GM12872 (cell line): Measurements from ENCODE around the gene ZNF10.

Experiments
- TF ChIP-seq, protein P1 (sequence below): IDR thresholded peaks from 3 replicates; pipeline ENCODE4 v1.5.1; 2011; ENCODE audit warnings: low read depth, mild to moderate bottlenecking, low read length, moderate library complexity; ENCODE audit not compliant: insufficient read depth

Gene ZNF10

DNA sequence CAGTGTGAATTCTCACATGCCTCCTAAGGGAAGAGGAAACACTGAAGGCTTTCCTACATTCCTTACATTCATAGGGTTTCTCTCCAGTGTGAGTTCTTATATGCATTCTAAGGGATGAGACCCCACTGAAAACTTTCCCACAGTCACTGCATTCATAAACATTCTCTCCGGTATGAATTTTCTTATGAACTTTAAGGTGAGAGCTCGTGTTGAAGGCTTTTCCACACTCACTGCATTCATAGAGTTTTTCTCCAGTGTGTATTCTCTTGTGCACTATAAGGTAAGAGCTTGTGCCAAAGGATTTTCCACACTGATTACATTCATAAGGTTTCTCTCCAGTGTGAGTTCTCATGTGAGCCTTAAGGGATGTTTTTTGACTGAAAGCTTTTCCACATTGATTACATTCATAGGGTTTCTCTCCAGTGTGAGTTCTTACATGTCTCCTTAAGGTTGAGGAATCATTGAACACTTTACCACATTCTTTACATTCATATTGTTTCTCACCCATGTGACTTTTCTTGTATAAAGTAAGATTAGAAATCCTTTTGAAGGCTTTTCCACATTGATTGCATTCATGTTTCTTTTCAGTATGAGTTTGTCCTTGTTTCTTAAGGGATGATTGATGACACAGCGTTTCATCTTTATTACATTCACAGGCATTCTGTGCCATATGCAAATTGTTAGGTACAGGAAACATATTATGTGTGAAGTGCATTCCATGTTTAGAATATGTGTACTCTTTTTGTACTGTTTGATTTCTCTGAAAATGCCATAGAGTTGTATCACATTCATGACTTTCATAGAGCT, 9.8 kb upstream of the ZNF10 start:
- TF ChIP-seq, protein P1, sequence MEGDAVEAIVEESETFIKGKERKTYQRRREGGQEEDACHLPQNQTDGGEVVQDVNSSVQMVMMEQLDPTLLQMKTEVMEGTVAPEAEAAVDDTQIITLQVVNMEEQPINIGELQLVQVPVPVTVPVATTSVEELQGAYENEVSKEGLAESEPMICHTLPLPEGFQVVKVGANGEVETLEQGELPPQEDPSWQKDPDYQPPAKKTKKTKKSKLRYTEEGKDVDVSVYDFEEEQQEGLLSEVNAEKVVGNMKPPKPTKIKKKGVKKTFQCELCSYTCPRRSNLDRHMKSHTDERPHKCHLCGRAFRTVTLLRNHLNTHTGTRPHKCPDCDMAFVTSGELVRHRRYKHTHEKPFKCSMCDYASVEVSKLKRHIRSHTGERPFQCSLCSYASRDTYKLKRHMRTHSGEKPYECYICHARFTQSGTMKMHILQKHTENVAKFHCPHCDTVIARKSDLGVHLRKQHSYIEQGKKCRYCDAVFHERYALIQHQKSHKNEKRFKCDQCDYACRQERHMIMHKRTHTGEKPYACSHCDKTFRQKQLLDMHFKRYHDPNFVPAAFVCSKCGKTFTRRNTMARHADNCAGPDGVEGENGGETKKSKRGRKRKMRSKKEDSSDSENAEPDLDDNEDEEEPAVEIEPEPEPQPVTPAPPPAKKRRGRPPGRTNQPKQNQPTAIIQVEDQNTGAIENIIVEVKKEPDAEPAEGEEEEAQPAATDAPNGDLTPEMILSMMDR = no peak

DNA sequence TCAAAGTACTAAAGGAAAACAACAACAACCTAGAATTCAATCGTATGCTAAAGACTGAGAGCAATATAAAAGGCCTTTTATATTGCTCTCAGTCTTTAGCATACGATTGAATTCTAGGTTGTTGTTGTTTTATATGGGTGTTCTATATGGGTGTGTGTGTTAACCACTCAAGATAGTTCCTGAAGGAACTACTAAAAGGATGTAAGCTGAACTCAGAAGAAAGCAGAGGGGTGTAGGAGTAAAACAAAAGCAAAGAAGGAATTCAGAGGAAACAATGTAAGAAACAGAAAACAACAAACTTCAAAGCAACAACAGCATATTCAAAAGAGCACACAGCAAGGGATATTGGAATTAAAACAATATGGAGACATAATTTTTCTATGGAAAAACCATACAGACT, 5.8 kb upstream of the ZNF10 start:
- TF ChIP-seq, protein P1 = no peak

DNA sequence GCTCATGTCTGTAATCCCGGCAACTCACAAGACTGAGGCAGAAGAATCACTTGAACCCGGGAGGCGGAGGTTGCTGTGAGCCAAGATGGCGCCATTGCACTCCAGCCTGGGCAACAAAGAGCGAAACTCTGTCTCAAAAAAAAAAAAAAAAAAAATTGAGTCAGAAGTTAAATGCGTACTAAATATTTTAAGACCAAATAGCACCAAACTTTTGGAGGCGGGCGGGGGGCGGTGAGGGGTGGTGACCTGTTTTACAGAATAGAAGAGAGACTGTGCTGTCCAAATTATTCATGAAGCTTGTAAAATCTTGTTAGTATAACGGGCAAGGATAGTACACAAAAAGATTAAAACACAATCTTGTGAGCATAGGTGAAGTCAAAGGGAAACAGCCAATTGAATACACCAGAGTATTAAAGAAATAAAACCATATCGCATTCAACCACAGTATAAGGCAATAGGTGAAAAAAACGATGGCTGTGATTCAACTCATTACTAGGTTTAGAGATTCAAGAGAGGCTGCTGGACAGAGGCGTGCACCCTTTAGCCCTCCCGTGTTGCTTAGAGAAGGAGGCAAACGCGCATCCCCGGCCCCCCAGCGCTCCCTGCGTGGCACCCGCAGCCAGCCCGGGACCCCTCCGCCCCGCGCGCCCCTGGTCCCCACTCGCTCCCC, 924 bp upstream of the ZNF10 start:
- TF ChIP-seq, protein P1 = no peak

DNA sequence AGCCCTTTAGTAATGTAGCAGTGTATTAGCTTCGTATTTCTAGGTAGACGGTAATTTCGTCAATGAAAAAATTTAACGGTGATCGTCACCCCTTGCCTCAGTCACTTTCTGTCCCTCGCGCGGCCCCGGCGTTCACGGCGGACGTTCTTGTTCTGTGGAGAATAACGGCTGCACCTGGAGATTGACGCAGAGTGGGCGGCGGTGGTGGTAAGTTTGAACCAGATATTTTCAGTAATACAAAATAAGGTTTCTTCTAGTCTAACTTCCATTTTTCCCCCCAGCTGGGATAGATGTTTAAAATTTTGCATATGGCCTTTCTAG, 341 bp downstream of the ZNF10 start:
- TF ChIP-seq, protein P1 = no peak

DNA sequence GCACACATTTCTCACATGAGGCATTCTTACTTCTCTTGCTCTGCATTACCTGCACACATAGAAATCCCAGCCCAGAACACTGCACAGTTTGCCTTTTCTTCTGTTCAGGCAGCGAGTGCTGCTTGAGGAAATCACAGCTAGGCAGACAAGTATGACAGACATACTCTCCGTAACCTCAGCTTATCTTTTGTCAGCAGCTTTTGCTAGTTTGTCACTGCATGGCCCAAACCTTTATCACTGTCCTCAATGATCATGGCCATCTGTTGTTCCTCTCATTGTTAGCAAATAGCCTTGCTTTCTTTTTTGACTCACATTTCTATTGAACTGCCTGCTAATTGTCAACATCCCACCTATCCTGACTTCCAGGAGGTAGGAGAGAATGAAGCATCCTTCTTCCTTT, 5.3 kb downstream of the ZNF10 start:
- TF ChIP-seq, protein P1 = no peak

DNA sequence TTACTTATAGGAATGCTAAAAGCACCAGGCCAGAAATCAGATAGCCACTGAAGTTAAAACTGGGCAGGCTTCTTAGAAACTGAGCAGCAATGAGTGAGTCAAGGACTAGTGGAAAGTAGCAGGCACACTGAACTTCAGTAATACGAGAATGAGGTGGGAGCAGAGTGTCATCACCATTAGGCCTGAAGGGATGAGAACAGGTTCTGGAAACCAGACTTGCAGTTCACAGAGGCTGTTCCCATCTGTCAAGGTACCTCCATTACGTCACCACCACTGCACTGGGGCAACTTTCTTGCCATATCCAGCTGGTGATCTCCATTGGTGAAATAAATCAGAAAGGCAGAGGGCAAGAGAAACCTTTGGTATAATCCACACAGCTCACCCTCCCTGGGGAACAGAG, 15.6 kb downstream of the ZNF10 start:
- TF ChIP-seq, protein P1 = no peak

DNA sequence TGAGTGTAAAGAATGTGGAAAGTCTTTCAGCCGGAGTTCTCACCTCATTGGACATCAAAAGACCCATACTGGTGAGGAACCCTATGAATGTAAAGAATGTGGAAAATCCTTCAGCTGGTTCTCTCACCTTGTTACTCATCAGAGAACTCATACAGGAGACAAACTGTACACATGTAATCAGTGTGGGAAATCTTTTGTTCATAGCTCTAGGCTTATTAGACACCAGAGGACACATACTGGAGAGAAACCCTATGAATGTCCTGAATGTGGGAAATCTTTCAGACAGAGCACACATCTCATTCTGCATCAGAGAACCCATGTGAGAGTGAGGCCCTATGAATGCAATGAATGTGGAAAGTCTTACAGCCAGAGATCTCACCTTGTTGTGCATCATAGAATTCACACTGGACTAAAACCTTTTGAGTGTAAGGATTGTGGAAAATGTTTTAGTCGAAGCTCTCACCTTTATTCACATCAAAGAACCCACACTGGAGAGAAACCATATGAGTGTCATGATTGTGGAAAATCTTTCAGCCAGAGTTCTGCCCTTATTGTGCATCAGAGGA, 25.8 kb downstream of the ZNF10 start:
- TF ChIP-seq, protein P1 = no peak
